Measurements from ENCODE around the gene RASA4.
"Not testable (repeated sequence)": the region's sequence is repeated elsewhere in the genome, so short reads cannot be mapped to it uniquely, and the experiment has no call there.

RASA4 gene

GRCh38 chr7:102542771-102543170 is 73.8 kb downstream of the RASA4 start:
- not testable (repeated sequence) for DNase-seq

DNA sequence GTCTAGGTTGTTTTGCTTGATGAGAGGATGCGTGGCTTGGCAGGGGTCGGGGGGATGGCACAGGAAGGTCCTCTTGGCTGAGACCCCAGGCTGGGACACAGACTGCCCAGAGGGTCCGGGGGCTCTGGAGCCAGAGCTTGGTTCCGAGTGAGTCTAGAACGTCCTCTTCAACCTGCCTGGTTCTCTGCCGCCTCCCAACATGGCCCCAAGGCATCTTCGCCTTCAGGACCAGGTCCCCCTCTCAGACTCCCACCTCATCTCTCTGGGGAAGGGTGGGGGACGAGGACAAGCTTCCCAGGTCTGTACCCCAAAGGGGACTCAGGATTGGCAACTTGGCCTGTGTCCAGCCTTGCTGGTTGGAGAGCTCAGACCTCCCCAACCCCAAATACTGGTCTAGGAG is 74.5 kb downstream of the RASA4 start:
- not testable (repeated sequence) for DNase-seq

DNA sequence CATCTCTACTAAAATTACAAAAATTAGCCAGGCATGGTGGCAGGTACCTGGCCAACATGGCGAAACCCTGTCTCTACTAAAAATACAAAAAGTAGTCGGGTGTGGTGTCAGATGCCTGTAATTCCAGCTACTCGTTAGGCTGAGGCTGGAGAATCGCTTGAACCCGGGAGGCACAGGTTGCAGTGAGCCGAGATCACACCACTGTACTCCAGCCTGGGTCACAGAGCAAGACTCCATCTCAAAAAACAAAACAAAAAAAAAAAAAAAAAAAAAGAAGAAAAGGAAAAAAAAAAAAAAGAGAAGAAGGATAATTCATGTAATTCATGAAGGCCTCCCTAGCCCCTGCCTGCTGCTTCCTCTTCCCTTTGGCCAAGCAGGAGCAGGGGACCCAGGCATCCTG is 76.0 kb downstream of the RASA4 start:
- DNase-seq: not testable (repeated sequence)

DNA sequence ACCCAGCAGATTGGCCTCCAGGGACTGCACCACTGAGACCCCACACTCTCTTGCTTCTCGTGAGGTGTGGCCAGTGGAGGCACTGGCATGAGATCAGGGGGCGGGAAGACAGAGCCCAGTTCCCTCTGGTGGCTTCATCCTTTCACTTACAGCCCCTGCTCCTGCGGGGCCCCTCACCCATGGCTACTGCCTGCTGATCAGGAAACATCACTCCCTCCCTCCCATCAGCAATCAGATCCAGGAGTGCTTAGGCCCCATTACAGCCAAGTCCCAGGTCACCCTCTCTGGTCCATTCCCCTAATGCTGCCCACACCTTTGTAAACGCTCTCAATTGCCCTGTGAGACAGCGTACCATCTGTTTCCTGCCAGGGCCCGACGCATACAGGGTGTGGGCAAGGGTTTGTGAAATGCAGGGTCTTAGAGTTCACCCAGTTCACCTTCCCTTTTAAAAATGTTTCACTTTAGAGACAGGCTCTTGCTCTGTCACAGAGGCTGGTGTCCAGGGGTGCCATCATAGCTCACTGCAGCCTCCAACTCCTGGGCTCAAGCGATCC is 81.4 kb downstream of the RASA4 start:
- peak; percentile 30 for DNase-seq

- not testable (repeated sequence) for DNase-seq
Measured at GRCh38 chr7:102532127-102532526, 84.4 kb downstream of the RASA4 start.

DNA sequence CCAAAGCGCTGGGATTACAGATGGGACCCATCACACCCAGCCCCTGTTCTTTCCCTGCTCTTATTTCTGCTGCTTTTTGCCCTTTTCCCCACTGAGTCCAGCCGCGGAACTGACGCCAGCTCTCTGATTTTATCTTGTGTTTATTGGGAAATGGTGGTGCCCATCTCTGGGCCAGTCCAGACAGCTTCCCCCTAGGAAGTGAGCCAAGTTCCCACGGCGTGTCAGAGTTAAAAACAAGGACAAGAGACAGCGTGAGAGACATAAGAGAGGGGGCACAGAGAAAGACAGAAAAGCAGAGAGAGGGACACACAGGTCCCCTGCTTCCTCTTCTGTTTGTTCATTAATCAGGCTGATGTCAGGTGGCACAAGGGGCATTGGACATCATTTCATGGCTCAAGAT is 85.0 kb downstream of the RASA4 start:
- not testable (repeated sequence) for DNase-seq

DNA sequence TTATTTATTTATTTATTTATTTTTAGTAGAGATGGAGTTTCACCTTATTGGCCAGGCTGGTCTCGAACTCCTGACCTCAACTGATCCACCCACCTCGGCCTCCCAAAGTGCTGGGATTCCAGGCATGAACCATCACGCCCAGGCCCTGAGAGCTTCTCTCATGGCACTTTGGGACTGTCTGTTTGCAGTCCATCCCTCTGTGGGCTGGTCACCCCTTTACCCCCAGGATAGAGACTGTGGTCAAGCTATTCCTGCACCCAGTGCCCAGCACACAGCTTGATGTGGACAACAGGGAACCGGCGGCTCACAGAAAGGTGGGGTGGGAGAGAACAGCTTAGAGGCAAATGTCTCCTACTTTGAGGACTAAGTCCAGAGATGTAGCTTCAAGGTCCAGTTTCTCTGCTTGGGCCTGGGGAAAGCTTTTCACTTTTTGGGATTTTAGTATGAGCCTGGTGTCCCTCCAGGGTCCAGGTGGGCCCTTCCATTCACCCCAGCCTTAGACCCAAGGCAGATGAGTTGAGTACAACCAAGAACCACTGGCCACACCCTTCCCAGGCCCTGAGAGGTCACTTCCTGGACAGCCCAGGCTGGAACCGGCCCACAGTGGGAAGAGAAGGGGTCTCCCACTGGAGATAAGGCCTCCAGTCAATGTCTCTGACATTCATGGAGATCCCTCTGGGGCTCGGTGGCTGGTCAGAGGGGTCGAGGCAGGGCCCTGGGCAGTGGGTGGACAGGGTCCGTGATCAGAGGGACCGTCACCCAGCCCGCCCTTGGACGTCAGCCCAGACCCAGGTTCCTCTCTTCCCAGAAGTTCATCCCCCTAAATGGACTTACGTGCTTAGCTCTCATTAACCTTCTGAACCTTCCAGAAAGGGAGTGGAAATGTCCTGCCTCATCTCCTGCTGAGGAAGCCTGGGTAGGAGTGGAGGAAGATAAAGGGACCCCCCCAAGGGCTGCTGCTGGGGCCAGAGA is 88.4 kb downstream of the RASA4 start:
- DNase-seq: not testable (repeated sequence)

DNA sequence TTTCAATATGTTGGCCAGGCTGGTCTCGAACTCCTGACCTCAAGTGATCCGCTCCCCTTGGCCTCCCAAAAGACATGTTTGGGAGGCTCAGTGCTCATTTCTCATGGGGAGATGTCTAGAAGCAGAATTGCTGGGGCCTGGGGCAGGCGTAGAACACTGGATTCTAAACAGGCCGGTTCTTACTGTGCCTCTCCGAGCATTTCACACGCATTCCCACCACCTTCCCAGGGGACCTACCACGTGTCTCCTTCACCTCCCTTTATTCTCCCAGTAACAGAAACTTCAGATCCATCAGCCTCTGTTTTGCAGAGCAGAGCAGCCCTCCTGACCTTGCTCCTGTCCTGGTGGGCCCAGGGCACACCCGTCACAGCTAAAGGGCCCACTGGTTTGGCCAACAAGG is 89.4 kb downstream of the RASA4 start:
- not testable (repeated sequence) for DNase-seq

DNA sequence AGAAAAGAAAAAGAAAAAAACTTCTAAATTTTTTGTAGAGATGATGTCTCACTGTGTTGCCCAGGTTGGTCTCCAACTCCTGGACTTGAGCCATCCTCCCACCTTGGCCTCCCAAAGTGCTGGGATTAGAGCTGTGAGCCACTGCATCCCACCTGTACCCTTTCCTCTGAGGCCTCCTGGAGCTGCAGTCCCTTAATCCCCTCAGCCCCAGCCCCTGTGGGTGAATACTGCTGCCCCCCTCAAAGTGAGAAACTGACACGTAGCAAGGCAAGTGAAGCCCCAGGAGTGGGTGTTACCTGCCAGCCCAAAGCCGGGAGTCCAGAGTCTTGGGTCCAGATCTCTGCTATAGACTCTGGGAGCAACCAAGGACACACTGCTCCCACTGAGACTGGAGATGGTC is 91.8 kb downstream of the RASA4 start:
- not testable (repeated sequence) for DNase-seq

Measured in left hindlimb (tissue), 1 donor.